Posterior vena cava (tissue), 2 donors: ENCODE results near the gene RDM1. TPM values are rescaled to one million over a fixed set of nuclear protein-coding genes. Genes with fewer than 3 reads are reported as not detected.

Source experiments
- DNase-seq: peaks from one replicate; pipeline ENCODE4 v3.0.0-alpha.2; 2020; ENCODE audit warnings: low spot score
- intact Hi-C, 2 donors: fragments of 100-400 bp; cut with DNase I; formaldehyde crosslinking; loops; one replicate each; pipeline versions ENCODE4 v1.14.1 to v1.14.2; 2022 to 2023
- total RNA-seq, 2 donors: library from RNA; stranded (reverse); fragmentation: NEBNext Ultra II Directional; extraction: Animal tissue kit (Norgen Biotek cat#: 25700); gene quantifications; one replicate each; pipeline ENCODE4 v1.2.1, GENCODE V29; 2021
- donor health status: DM: yes; HTN: yes; CAD: no.
- donor health status: DM: yes; HTN: yes; CAD: no.

The RDM1 gene
- total RNA-seq, 2 donors from 2014 or later = not detected

- no peak for DNase-seq
- intact Hi-C loops = no loop called here
These were observed 53.1 kb downstream of the RDM1 start for GRCh38 chr17:35877345-35878029.

GRCh38 chr17:35876534-35876933 lies 54.0 kb downstream of the RDM1 start:
- DNase-seq = no peak
- intact Hi-C loops = no loop called here

DNA sequence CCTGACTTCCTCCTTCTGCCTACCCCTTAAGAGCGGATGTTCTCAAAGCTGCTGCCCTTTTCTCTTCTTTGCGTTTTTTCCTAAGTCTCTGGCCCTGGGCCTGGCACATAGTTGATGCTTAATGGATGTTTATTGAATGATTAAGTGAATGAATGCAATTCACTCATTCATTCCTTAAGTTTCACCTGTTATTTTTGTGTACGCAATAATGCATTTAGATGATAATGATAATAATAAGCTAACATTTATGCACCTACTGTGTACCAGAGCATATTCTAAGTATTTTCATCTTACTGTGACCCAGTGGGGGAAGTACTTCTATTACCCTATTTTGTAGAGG lies 54.8 kb downstream of the RDM1 start:
- intact Hi-C loops = no loop called here
- no peak for DNase-seq

DNA sequence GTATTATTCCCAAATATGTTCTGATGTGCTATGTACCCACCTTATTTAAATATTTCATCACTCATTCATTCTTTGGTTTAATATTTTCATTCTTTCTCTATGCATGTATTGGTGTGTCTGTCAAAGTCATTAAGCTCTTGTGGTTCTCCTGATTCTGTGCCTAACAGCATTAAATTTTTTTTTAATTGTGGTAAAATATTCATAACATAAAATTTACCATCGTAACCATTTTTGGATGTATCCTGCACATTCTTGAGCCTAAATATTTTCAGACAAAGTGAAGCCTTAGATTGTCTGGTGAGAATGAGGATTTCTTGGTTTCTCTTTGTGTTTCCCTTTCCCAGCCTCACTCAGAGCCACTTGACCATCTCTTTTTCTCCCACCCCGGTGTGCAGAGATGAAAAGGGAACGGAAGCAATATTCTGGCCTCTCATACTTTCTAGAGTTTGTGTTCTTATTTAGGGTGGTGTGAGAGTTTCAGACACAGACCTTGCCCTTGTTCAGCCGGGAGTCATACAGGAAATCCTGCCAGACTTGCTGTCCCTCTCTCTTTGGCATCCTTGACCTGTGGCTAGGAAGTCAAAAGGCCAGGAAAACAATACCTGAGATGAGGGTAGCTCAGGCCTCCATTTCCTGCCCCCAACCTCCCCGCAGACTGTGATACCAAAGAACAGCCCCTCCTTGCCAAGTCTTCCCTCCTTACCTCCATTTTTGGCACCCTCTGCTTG lies 55.3 kb downstream of the RDM1 start:
- DNase-seq = no peak
- intact Hi-C loops = no loop called here

GRCh38 chr17:35872196-35872980 lies 58.2 kb downstream of the RDM1 start:
- no peak for DNase-seq
- intact Hi-C loops = no loop called here

GRCh38 chr17:35870906-35871819 lies 59.4 kb downstream of the RDM1 start:
- no peak for DNase-seq
- intact Hi-C loops = no loop called here

DNA sequence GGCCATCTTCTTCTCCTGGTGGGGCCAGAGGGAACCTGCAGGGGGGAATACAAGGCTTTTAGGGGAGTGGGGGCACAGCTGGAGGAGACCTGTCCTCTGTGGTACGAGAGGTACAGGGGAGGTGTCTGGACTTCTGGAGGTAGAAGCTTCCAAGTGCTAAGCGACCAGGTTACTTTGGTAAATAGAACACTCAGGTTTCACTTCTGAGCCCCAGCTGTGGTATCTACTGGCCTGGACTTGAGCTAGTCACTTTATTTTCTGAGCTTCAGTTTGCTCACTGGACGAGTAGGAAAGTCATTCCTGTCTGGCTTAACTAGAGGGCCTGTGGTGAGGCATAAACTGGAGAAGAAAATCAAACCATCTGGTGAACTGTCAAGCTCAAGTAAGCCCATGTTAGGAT lies 61.8 kb downstream of the RDM1 start, which contains the start of gene HEATR9:
Gene HEATR9, minus strand, starts transcription at position 155 of the 400 bp plus-strand sequence. Its CDS starts 149 bp downstream, at position 6.
- no peak for DNase-seq
- intact Hi-C loops = loop anchor here in 1 of 2 donors (10.0 kb wide), 1 partner anchor 364 kb away; no protein-coding TSS in a partner anchor

Other genes with a start within 250 kb of the RDM1 start
- gene RASL10B, start 199.1 kb downstream of the RDM1 start, total RNA-seq = 1 to 10 TPM; 1.1 to 2.3 TPM
- not detected for gene GAS2L2, start 177.5 kb downstream of the RDM1 start, total RNA-seq
- gene C17orf50, start 169.9 kb downstream of the RDM1 start, total RNA-seq = not detected
- 10 to 100 TPM in 1 of 2 donors, 1 to 10 TPM in 1; 8.8 to 18.2 TPM for gene MMP28, start 135.1 kb downstream of the RDM1 start, total RNA-seq
- 100 to 1,000 TPM; 121 to 129 TPM for gene TAF15, start 121.3 kb downstream of the RDM1 start, total RNA-seq
- gene HEATR9, start 61.9 kb downstream of the RDM1 start, total RNA-seq = not detected
- gene CCL5, start 50.4 kb downstream of the RDM1 start, total RNA-seq = 1 to 10 TPM; 2.1 to 3.2 TPM
- not detected for gene LYZL6, start 12.9 kb upstream of the RDM1 start, total RNA-seq
- gene CCL16, start 50.7 kb upstream of the RDM1 start, total RNA-seq = under 1 TPM in 1 of 2 donors, not detected in 1; 0.69 TPM
- gene CCL14, start 56.0 kb upstream of the RDM1 start, total RNA-seq = 100 to 1,000 TPM in 1 of 2 donors, 10 to 100 TPM in 1; 22.6 to 104 TPM
- gene CCL15, start 70.8 kb upstream of the RDM1 start, total RNA-seq = not detected
- 1 to 10 TPM; 2.5 to 2.6 TPM for gene CCL23, start 87.2 kb upstream of the RDM1 start, total RNA-seq
- 10 to 100 TPM in 1 of 2 donors, 1 to 10 TPM in 1; 3.2 to 28.5 TPM for gene CCL18, start 133.5 kb upstream of the RDM1 start, total RNA-seq
- 1 to 10 TPM; 2.0 to 2.6 TPM for gene CCL3, start 159.4 kb upstream of the RDM1 start, total RNA-seq
- 1 to 10 TPM; 2.3 to 2.6 TPM for gene CCL4, start 173.1 kb upstream of the RDM1 start, total RNA-seq
- gene TBC1D3B, start 245.9 kb upstream of the RDM1 start, total RNA-seq = 1 to 10 TPM; 2.9 to 3.8 TPM